GM12873 (cell line): Measurements from ENCODE around the gene CAMK2N2.

Experiments used
- CTCF ChIP-seq: IDR thresholded peaks from 2 replicates; pipeline ENCODE4 v1.5.1; 2012; ENCODE audit warnings: low read depth, mild to moderate bottlenecking, moderate library complexity, low read length, control low read depth; ENCODE audit not compliant: insufficient read depth; ENCODE audit errors: missing control alignments

Gene CAMK2N2

GRCh38 chr3:184284696-184285095 is 23.3 kb upstream of the CAMK2N2 start:
- peak; percentile 42 for TF ChIP-seq CTCF

GRCh38 chr3:184283681-184284080 is 22.3 kb upstream of the CAMK2N2 start:
- no peak for TF ChIP-seq CTCF

GRCh38 chr3:184282941-184283340 is 21.6 kb upstream of the CAMK2N2 start:
- TF ChIP-seq CTCF, result no peak

GRCh38 chr3:184277366-184277765 is 16.0 kb upstream of the CAMK2N2 start:
- no peak for TF ChIP-seq CTCF

- TF ChIP-seq CTCF, result no peak
Measured at GRCh38 chr3:184275961-184276910, 14.9 kb upstream of the CAMK2N2 start, which contains the start of gene ECE2. TSS of gene ECE2 (plus strand) at chr3:184276022. CDS start at chr3:184276154, 132 bp downstream.

GRCh38 chr3:184275381-184275701 is 14.0 kb upstream of the CAMK2N2 start:
- no peak for TF ChIP-seq CTCF

GRCh38 chr3:184272269-184272668 is 10.9 kb upstream of the CAMK2N2 start:
- no peak for TF ChIP-seq CTCF
